Stimulated activated CD4-positive, alpha-beta T cell treated with anti-CD3 and anti-CD28 coated beads, Interleukin-4, amount 100 ng/mL, for 4 hours (primary cell): ENCODE data around the gene COL5A2.
A peak's percentile ranks its signal among the peaks of the same experiment; 100 is the strongest.

Experiments
- DNase-seq, 2 experiments: peaks; one replicate each; pipeline ENCODE4 v3.0.0-alpha.2; 2020

COL5A2 gene

DNA sequence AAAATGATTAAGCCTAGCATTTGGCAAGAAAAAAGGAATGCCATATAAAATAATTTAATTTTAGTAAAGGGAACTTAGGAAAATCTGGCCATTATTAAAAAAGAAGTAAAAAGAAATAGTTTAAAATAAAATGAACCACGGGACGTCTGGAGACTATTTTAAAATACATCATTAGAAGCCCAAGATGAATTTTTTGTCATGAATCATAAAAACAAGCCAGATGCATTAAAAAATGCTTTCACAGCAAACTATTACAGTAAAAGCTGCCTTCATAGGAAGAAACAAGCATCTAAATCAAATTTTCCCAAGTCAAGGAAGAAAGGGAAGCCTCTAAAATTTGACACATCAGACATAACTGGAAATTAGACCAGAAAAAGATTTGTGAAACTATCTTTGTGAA, 33.0 kb downstream of the COL5A2 start:
- no peak for DNase-seq

DNA sequence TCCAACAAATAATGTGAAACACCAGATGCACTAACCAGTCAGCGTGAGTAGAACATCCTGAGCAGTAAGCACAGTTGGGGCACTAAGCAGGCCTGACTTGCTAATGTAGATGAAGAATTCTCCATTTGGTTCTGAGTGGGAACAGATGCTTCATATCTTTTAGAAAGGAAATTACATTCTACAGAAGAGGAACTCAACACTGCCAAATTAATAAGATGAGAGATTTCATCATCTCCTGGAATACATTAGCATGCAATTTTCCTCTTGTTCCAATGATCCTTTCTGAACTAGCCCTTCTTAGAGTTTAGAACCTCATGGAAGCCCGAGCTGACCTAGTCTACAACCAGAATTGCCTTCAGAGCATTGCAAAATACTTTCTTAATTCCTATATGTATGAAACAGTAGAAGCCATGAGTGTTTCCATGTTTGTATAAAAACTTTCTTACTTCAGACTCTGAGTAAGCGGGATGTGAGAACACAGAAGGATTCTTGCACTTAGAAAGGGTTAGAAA, 34.8 kb downstream of the COL5A2 start:
- DNase-seq = no peak

DNA sequence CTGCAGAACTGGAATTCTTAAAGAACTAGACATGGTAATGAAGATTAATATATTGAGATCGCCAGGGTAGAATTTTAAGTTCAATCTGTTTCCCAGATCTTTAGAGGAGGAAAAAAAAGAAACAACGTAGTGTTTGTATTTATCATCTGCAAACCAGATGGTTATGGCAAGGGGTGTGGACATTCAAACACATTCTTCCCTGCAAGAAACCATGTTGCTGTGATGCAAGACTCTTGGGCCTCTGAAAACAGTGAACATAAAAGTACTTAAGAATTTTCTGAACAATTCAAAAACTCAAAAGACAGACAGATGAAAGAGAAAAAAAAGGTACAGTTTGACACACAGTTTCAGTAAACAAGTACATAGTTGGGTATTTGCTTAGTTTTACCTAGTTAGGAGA, 35.6 kb downstream of the COL5A2 start:
- DNase-seq = no peak

- DNase-seq = peak; percentile 14 to 27
Observed at GRCh38 chr2:189142893-189143759, 36.4 kb downstream of the COL5A2 start.

DNA sequence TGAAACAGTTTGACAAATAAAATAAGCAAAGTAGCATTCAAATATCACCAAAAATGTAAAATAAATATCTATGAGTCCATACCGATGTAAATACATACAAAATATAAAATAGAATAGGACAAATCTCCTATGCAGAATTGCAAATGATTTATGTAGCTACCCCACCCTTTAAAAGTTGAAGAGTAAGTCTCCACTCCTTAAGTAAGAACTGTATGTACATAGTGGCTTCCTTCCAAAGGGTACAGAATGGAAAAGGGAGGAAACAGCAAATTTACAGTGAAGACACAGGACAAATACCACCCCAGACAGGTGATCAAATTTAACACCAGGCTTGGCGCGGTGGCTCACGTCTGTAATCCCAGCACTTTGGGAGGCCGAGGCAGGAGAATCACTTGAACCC, 40.8 kb downstream of the COL5A2 start:
- no peak for DNase-seq

DNA sequence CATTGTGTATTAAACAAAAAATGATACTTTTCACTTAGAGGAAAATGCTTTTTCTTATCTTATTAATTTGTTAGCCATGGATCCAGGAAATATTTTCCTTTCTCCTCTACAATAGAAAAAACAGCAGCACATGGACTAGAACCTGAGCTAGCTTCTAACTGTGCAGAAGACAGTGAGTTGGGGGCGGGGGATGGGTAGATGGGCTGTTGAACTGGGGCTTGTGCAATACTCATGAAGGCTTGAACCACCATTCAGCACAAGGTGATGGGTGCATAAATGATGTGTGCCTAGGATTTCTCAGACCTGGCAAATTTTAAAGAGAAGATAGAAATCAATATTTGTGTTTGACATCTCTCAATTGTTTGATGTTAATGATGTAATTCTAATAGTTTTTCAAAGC, 42.0 kb downstream of the COL5A2 start:
- no peak for DNase-seq

DNA sequence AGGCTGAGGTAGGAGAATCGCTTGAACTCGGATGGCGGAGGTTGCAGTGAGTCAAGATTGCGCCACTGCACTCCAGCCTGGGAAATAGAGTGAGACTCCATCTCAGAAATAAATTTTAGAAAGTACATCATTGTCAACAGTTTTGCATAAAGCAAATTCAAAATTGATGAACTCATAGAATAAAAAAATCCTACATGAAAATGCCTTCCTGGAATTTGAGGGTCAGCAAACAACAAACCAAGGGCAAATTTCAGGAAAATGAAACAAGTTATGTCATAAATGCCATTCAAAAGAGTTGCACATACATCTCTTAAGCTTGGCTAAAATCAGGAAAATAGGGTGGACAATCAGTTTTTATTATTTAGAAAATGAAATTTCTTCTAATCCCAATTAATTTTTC, 45.1 kb downstream of the COL5A2 start:
- no peak for DNase-seq

- DNase-seq = no peak
Observed at GRCh38 chr2:189131991-189132390, 47.6 kb downstream of the COL5A2 start.

DNA sequence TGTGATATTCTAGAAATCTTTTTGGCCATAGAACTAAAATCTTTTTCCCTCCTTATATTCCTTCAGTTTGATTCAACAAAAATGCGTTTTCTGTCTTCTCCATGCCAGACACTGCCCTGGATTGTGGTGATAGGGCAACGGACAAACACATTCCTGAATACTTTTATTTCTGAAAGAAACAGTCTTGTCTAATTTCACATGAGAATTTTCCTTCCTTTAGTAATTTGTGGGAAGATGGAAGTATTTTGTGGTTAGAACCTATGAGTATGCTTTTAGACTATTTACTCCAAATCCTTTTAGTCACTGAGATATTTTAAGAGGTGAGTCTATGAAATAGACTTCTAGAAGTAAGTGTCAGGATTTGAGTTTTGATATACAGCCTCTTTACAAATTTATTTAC, 49.6 kb downstream of the COL5A2 start:
- no peak for DNase-seq

- no peak for DNase-seq
Observed at GRCh38 chr2:189128970-189129369, 50.6 kb downstream of the COL5A2 start.

GRCh38 chr2:189127756-189128155, 51.8 kb downstream of the COL5A2 start:
- no peak for DNase-seq

DNA sequence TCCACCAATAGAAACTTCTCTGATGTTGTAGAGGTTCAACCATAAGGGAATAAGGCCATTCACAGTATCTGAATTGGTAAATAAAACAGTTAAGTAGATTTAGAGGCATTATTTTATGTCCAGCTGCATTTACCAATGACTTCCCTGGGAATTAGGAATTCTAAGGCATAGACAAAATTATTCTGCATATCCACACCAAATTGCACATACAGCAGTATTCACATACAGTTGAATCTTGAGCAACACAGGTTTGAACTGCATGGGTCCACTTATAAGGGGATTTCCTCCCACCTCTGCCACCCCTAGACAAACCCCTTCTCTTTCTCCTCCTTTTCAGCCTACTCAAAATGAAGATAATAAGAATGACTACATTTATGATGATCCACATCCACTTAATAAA, 54.4 kb downstream of the COL5A2 start:
- no peak for DNase-seq

GRCh38 chr2:189124175-189124574, 55.4 kb downstream of the COL5A2 start:
- no peak for DNase-seq

GRCh38 chr2:189118386-189118785, 61.2 kb downstream of the COL5A2 start:
- DNase-seq = no peak

GRCh38 chr2:189116979-189117378, 62.6 kb downstream of the COL5A2 start:
- no peak for DNase-seq

GRCh38 chr2:189116087-189116486, 63.5 kb downstream of the COL5A2 start:
- no peak for DNase-seq

DNA sequence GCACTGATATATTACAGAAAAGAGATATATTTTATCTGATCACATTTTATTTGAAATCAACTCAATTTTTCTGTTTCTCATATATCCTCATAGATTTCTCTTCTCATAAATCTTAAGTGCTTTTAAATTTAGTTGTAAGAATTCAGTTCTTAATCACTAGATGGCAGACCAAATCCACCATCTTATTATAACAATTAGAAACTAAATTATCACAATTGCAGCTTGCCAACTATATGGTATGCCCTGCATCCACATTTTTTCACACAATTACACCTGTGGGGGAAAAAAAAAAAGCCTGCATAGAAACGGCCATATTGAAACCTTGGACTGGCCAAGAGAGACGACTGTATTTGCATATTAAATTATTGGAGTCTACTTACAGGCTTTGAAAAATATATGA, 64.4 kb downstream of the COL5A2 start:
- DNase-seq = no peak

DNA sequence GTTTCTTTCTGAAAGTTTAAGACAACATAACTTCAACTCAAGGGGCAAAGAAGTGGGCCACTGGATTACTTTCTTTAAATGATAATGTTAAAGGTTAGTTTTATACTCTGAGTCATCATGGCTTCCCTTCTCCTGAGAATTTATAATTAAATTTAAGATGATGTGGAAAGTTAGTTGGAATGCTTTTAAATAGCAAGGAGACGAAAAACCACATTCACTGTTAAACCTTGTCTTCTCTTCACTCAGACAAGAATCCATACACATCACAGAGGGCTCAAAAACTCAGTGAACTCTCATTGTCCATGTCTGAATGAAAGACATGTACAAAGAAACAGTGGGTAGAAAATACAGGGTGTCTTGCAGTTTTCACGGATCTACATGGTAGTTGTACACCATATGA, 65.6 kb downstream of the COL5A2 start:
- no peak for DNase-seq

GRCh38 chr2:189111063-189111715, 68.4 kb downstream of the COL5A2 start:
- DNase-seq = no peak

DNA sequence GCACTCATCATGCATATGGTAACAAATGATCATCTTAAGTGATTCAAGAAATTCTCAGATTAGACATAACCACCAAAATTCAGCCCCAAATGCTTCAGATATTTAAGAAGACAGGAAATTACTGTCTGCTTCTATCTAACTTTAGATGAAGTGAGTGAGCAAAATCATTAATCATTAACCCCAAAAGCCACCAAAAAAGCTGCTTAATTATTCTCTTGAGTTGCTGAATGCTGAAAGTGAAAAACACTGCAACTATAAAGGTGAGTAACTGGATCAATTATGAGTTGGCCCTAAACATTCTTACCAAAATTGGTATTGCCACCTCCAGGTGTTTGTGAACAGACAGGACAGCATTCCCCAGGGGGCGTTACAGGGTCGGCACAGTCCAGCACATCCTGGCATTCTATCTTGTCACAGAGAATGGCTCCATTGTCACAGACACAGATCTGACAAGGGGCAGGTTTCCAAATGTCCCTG, 69.6 kb downstream of the COL5A2 start:
- no peak for DNase-seq

- no peak for DNase-seq
Observed at GRCh38 chr2:189104934-189105333, 74.6 kb downstream of the COL5A2 start.

DNA sequence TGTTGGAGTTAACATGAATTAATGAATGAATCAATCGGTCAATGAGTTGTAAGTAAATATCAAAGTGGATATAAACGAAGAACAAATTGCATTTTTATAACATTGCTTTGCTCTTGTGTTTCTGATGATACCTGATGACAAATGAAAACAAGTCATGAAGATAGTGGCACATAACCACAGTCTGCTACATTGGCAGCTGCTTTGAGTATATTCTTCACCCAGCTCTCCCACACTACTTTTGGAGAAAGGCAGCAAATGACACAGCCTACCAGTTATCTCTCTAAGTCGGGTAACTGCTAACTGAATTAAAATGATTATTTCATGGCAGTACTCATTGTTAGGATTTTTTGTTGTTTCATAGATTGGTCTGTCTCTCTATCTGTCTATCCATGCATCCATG, 76.8 kb downstream of the COL5A2 start:
- DNase-seq = no peak

- DNase-seq = no peak
Observed at GRCh38 chr2:189097934-189098333, 81.6 kb downstream of the COL5A2 start.

DNA sequence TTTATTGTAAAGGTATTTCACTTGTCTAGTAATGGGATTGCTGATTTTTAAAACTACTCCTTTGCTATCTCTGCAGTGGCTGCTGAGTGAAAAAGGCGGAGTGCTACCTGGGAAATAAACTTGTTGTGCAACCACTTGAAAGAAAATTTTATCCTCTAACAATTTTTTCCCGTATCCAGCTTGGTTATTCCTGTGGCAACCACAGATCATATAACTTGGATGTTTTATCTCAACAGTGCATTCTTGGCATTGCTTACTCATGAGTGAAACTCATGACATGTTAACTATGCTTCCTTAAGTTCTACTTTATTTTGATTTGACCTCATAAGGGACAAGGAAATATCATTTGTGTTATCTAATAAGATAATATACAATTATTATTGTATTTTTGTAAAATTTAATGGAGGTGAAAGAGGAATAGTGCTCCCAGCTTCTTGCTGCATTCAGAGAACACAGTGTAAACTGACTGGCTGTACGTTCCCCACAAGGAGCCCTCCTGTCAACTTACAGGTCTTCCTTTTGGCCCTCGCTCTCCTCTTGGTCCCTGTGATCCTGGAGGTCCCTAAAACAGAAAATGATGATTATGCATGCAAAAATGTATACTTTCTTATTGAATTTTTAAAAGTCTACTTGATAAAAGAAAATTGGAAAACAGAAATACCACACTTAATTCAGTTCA, 82.7 kb downstream of the COL5A2 start:
- DNase-seq = no peak
